ENCODE measurements around the gene WDR5.

DNA sequence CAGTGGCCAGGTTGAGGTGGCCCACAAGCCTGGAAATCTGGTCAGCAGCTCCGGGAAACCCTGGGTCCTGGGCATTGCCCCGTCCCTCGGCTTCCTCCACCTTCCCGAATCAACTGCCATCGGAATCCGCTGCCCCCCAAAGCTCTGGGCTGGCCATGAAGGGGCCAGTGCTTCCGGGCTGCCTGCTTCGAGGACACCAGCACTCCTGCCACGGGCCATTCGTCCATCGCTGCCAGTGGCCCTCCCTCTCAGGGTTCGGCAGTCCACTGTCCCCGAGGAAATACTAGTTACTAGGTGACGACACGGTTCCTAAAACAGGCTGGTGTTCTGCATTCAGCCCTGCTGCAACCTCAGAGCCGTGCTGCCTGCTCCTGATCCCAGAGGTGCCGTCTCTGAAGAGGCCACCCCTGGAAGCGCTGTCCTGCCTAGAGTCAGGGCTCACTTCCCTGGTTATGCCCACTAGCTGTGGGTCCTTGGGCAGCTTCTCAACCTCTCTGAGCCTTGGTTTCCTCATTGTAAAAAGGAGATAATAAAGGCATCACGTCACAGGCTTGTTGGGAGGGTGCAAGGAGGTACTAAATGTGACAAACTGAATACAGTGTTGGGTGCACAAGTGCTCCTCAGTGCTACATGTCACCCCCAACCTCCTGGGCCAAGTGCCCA is 3.5 kb upstream of the WDR5 start:
- TF ChIP-seq EZH2phosphoT487 (IDR thresholded peaks at IDR 0.05; ENCODE audit: unreplicated experiment): no peak
- TF ChIP-seq, protein P1, sequence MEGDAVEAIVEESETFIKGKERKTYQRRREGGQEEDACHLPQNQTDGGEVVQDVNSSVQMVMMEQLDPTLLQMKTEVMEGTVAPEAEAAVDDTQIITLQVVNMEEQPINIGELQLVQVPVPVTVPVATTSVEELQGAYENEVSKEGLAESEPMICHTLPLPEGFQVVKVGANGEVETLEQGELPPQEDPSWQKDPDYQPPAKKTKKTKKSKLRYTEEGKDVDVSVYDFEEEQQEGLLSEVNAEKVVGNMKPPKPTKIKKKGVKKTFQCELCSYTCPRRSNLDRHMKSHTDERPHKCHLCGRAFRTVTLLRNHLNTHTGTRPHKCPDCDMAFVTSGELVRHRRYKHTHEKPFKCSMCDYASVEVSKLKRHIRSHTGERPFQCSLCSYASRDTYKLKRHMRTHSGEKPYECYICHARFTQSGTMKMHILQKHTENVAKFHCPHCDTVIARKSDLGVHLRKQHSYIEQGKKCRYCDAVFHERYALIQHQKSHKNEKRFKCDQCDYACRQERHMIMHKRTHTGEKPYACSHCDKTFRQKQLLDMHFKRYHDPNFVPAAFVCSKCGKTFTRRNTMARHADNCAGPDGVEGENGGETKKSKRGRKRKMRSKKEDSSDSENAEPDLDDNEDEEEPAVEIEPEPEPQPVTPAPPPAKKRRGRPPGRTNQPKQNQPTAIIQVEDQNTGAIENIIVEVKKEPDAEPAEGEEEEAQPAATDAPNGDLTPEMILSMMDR (conservative IDR thresholded peaks at IDR 0.05; ENCODE audit: low read depth in 2 of 2): no peak
- no peak for TF ChIP-seq POLR2AphosphoS5 (IDR thresholded peaks at IDR 0.05; ENCODE audit: low read depth)
- TF ChIP-seq EZH2 (IDR thresholded peaks at IDR 0.05; ENCODE audit: low read depth, unreplicated experiment): no peak
- TF ChIP-seq STAT1 (IDR thresholded peaks at IDR 0.05; ENCODE audit: unreplicated experiment): no peak
- TF ChIP-seq, protein P2, sequence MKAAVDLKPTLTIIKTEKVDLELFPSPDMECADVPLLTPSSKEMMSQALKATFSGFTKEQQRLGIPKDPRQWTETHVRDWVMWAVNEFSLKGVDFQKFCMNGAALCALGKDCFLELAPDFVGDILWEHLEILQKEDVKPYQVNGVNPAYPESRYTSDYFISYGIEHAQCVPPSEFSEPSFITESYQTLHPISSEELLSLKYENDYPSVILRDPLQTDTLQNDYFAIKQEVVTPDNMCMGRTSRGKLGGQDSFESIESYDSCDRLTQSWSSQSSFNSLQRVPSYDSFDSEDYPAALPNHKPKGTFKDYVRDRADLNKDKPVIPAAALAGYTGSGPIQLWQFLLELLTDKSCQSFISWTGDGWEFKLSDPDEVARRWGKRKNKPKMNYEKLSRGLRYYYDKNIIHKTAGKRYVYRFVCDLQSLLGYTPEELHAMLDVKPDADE (IDR thresholded peaks at IDR 0.05): no peak
- TF ChIP-seq, protein P3, sequence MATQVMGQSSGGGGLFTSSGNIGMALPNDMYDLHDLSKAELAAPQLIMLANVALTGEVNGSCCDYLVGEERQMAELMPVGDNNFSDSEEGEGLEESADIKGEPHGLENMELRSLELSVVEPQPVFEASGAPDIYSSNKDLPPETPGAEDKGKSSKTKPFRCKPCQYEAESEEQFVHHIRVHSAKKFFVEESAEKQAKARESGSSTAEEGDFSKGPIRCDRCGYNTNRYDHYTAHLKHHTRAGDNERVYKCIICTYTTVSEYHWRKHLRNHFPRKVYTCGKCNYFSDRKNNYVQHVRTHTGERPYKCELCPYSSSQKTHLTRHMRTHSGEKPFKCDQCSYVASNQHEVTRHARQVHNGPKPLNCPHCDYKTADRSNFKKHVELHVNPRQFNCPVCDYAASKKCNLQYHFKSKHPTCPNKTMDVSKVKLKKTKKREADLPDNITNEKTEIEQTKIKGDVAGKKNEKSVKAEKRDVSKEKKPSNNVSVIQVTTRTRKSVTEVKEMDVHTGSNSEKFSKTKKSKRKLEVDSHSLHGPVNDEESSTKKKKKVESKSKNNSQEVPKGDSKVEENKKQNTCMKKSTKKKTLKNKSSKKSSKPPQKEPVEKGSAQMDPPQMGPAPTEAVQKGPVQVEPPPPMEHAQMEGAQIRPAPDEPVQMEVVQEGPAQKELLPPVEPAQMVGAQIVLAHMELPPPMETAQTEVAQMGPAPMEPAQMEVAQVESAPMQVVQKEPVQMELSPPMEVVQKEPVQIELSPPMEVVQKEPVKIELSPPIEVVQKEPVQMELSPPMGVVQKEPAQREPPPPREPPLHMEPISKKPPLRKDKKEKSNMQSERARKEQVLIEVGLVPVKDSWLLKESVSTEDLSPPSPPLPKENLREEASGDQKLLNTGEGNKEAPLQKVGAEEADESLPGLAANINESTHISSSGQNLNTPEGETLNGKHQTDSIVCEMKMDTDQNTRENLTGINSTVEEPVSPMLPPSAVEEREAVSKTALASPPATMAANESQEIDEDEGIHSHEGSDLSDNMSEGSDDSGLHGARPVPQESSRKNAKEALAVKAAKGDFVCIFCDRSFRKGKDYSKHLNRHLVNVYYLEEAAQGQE (IDR thresholded peaks at IDR 0.05; ENCODE audit: unreplicated experiment): no peak
- TF ChIP-seq CREB1 (CRISPR knock-in tag; IDR thresholded peaks at IDR 0.05; ENCODE audit: low read depth): no peak
- TF ChIP-seq JUNB (IDR thresholded peaks at IDR 0.05; ENCODE audit: unreplicated experiment): no peak
- no peak for TF ChIP-seq NANOG (IDR thresholded peaks at IDR 0.05; ENCODE audit: borderline replicate concordance)
- TF ChIP-seq ZNF114 (CRISPR knock-in tag; IDR thresholded peaks at IDR 0.05): no peak
